ENCODE data around the gene SNTB2. TPM values are rescaled to one million over a fixed set of nuclear protein-coding genes. Genes with fewer than 3 reads are reported as not detected.

SNTB2 gene
- total and polyA plus RNA-seq, 2 donors (not counting 3 experiments of a cell fraction or from before 2014, with no cell fraction given), result 24.9 to 73.7 TPM

DNA sequence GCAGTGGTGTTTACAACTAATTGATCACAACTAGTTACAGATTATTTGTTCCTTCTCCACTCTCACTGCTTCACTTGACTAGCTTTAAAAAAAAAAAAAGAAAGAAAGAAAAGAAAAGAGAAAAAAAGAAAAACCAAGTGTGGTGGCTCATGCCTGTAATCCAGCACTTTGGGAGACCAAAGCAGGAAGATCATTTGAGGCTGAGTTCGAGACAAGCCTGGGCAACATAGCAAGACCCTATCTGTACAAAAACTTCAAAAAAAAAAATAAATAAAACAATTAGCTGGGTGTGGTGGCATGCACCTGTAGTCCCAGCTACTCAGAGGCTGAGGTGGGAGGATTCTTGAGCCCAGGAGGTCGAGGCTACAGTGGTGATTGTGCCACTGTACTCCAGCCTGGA lies 4.2 kb downstream of the SNTB2 start:
- Histone ChIP-seq H3K4me1 (ENCODE audit: control insufficient read depth, extremely low read depth, insufficient read depth, low read length) (peaks cover 31% of the 10 kb centered on the region), H3K9ac (replicated peaks; ENCODE audit: extremely low read depth, insufficient read depth, low read length) (no peak overlapping the region), H4K20me1 (replicated peaks; ENCODE audit: control insufficient read depth, extremely low read depth, insufficient read depth, low read length) (peaks cover 4% of the 10 kb centered on the region), H3K4me3 (replicated peaks in 1 of 3; ENCODE audit: insufficient read depth in 1 of 3, low read depth in 1 of 3, low read length in 3 of 3) (no peak overlapping the region), H3K79me2 (ENCODE audit: control insufficient read depth, insufficient read depth, low read length) (peaks cover 84% of the 10 kb centered on the region), H2AFZ (ENCODE audit: low read depth, low read length) (no peak overlapping the region), H3K9me3 (replicated peaks; ENCODE audit: control insufficient read depth, insufficient read depth, low read length) (no peaks in the 10 kb centered on the region), H3K4me2 (ENCODE audit: insufficient read depth, low read length) (no peak overlapping the region), H3K9me1 (replicated peaks; ENCODE audit: control insufficient read depth, extremely low read depth, insufficient read depth, low read length) (no peaks in the 10 kb centered on the region), H3K27ac (ENCODE audit: insufficient read depth, low read depth, low read length) (no peak overlapping the region), H3K36me3 (ENCODE audit: control insufficient read depth in 2 of 2, extremely low read depth in 1 of 2, insufficient read depth in 2 of 2, low read length in 2 of 2) (no peaks in the 10 kb centered on the region), H3K27me3 (ENCODE audit: control insufficient read depth in 2 of 2, insufficient read depth in 2 of 2, low read length in 2 of 2) (no peaks in the 10 kb centered on the region)
- ChIA-PET CTCF (interaction anchor here (0.8 to 1.2 kb wide), 5 partner anchors 11 to 94 kb away, joined by 3 to 5 read pairs (median 3); no protein-coding TSS in a partner anchor), POLR2A (interaction anchor here (0.7 kb wide), 1 partner anchor 47 kb away, joined by 5 read pairs; no protein-coding TSS in a partner anchor)
- no peak for FAIRE-seq
- TF ChIP-seq MYC (IDR thresholded peaks at IDR 0.05; ENCODE audit: low read depth, low read length) (no peak), EZH2 (IDR thresholded peaks at IDR 0.05; ENCODE audit: borderline replicate concordance, low read depth, low read length, severe bottlenecking) (no peak), FOS (IDR thresholded peaks at IDR 0.05; ENCODE audit: borderline replicate concordance, insufficient read depth, low read length) (no peak), GATA2 (IDR thresholded peaks at IDR 0.05; ENCODE audit: insufficient read depth, insufficient read length, low read depth, low read length) (no peak), JUN (IDR thresholded peaks at IDR 0.05; ENCODE audit: borderline replicate concordance, insufficient read depth, insufficient read length, low read depth) (no peak), POLR2A (IDR thresholded peaks at IDR 0.05; ENCODE audit: low read depth, low read length) (no peak)
- TF ChIP-seq, protein P1, sequence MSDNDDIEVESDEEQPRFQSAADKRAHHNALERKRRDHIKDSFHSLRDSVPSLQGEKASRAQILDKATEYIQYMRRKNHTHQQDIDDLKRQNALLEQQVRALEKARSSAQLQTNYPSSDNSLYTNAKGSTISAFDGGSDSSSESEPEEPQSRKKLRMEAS (IDR thresholded peaks at IDR 0.05; ENCODE audit: insufficient read depth, insufficient read length), result no peak
- TF ChIP-seq, protein P2, sequence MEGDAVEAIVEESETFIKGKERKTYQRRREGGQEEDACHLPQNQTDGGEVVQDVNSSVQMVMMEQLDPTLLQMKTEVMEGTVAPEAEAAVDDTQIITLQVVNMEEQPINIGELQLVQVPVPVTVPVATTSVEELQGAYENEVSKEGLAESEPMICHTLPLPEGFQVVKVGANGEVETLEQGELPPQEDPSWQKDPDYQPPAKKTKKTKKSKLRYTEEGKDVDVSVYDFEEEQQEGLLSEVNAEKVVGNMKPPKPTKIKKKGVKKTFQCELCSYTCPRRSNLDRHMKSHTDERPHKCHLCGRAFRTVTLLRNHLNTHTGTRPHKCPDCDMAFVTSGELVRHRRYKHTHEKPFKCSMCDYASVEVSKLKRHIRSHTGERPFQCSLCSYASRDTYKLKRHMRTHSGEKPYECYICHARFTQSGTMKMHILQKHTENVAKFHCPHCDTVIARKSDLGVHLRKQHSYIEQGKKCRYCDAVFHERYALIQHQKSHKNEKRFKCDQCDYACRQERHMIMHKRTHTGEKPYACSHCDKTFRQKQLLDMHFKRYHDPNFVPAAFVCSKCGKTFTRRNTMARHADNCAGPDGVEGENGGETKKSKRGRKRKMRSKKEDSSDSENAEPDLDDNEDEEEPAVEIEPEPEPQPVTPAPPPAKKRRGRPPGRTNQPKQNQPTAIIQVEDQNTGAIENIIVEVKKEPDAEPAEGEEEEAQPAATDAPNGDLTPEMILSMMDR (IDR thresholded peaks at IDR 0.05; ENCODE audit: extremely low read depth in 1 of 2, insufficient read depth in 1 of 2, low read depth in 1 of 2, low read length in 2 of 2), result no peak
- dilution Hi-C loops (cut with MboI; ENCODE audit: extremely low pct_ligation_motif_present, low sequenced_read_pairs), result no loop called here
- no TSS peak for BruUV-seq (replicated peaks)
- intact Hi-C loops (cut with micrococcal nuclease), result no loop called here
- DNase-seq (ENCODE audit: low read depth, low spot score), result no peak

All from endothelial cell of umbilical vein (primary cell).